DMS114 treated with DMSO at 0.1 percent for 48 hours (cell line): ENCODE data around the gene HMG20A.

Experiments
- DNase-seq: peaks from one replicate; lab custom pipeline; 2025; ENCODE audit not compliant: unreplicated experiment; lab: John Stamatoyannopoulos, UW

Gene HMG20A

GRCh38 chr15:77497110-77497737 lies 76.5 kb downstream of the HMG20A start:
- no peak for DNase-seq

GRCh38 chr15:77497942-77498361 lies 77.3 kb downstream of the HMG20A start:
- no peak for DNase-seq

GRCh38 chr15:77499087-77499760 lies 78.5 kb downstream of the HMG20A start:
- no peak for DNase-seq

GRCh38 chr15:77500989-77501388 lies 80.3 kb downstream of the HMG20A start:
- DNase-seq, result no peak

GRCh38 chr15:77502379-77503095 lies 81.8 kb downstream of the HMG20A start:
- no peak for DNase-seq

- no peak for DNase-seq
These were observed 82.6 kb downstream of the HMG20A start for GRCh38 chr15:77503240-77503639.

- no peak for DNase-seq
These were observed 83.1 kb downstream of the HMG20A start for GRCh38 chr15:77503764-77504163.

GRCh38 chr15:77504306-77504705 lies 83.6 kb downstream of the HMG20A start:
- DNase-seq, result no peak

GRCh38 chr15:77504871-77505270 lies 84.2 kb downstream of the HMG20A start:
- no peak for DNase-seq

GRCh38 chr15:77505556-77505955 lies 84.9 kb downstream of the HMG20A start:
- DNase-seq, result no peak

- no peak for DNase-seq
These were observed 85.8 kb downstream of the HMG20A start for GRCh38 chr15:77506311-77507142.

- DNase-seq, result no peak
These were observed 86.6 kb downstream of the HMG20A start for GRCh38 chr15:77507143-77507897.

GRCh38 chr15:77507911-77508310 lies 87.2 kb downstream of the HMG20A start:
- DNase-seq, result no peak

GRCh38 chr15:77508541-77509243 lies 88.0 kb downstream of the HMG20A start:
- DNase-seq, result no peak

GRCh38 chr15:77510066-77511057 lies 89.7 kb downstream of the HMG20A start:
- no peak for DNase-seq

- DNase-seq, result no peak
These were observed 91.2 kb downstream of the HMG20A start for GRCh38 chr15:77511869-77512268.

- no peak for DNase-seq
These were observed 92.5 kb downstream of the HMG20A start for GRCh38 chr15:77513226-77513625.

- no peak for DNase-seq
These were observed 94.1 kb downstream of the HMG20A start for GRCh38 chr15:77514641-77515402.
